HG03354 (cell line): ENCODE data around the gene LZIC.

Source experiments
- ATAC-seq: cut with Tn5 transposase; IDR thresholded peaks from one replicate; pipeline ENCODE4 v1.9.1; 2021; ENCODE audit warnings: mild to moderate bottlenecking; ENCODE audit not compliant: unreplicated experiment, poor library complexity, severe bottlenecking

The LZIC gene

DNA sequence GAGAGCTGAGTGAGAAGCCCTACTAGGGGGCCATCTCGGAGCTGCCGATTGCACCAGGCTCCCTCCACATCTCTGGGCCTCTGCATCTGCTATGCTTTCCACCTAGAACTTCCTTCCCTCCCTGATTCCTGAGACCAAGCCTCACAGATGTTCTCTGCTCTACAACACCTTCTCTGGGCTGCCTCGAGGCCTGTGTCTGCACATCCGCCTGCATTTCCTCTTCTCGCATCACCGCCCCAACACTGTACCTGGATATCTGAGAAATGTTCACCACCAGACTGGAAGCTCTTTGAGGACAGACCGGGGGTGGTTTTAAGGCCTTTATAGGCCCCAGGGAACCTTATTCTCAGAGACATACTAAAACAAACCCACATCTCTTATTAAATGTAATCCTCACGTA, 53.8 kb downstream of the LZIC start:
- ATAC-seq, result no peak

DNA sequence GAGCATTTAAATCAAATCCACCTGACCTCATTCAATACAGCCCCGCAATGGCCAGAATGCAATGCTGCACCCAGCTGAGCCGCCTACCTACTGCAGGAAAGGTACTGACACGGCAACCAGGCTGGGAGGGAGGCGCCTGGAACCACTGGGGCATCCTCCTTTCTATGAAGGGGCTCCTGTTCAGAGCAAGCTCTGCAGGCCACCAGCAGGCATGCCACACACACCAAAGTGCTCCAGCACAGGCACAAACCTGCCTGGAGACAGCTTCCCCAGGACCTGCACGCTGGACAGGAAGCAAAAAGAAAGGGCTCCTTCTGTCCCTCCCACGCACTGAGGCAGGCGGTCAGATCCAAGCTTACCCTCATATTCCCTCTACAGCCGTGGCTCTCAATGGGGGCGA, 54.3 kb downstream of the LZIC start:
- no peak for ATAC-seq

DNA sequence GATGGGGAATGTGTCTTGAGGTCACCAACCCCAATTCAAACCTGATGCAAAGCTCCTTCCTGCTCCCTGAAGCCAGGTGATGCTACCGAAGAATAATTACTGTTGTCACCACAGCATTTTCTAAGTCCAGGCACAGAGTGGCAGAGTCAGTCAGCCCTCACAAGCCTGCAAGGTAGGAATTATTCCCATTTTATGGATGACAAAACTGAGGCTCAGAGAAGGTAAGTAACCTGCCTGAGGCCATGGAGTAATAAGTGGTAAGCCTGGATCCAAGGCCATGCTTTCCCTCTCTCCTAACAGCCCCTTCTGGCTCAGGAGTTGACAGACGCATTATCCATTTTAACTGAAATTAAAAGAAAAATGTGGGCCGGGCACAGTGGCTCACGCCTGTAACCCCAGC, 56.1 kb downstream of the LZIC start:
- ATAC-seq, result no peak

DNA sequence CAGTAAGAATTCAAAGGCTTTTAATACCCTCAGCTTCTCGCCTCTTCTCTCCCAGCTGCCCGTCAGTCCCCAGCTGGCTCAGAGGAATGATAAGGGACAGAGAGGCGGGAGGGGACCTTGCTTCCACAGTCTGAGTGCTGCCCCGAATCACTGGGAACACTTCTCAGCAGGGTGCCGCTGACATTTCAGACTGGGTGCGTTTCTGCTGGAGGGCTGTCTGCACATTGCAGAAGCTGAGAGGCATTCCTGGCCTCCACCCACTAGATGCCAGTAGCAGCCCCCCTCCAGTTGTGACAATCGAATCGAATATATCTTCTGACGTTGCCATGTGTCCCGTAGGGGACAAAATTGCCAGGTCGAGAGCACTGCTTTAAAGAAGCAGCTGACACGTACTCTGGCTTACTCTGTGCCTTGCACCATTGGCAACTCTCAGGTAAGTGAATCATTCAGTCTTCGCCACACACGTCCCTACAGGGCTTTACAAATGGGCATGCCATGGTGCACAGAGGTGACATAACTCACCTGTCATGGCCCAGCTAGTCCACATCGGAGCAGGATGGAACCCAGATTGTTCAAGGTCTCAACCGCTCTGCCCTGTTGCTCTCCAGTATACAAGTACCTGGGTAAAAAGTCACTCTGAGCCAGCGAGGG, 57.0 kb downstream of the LZIC start:
- no peak for ATAC-seq

DNA sequence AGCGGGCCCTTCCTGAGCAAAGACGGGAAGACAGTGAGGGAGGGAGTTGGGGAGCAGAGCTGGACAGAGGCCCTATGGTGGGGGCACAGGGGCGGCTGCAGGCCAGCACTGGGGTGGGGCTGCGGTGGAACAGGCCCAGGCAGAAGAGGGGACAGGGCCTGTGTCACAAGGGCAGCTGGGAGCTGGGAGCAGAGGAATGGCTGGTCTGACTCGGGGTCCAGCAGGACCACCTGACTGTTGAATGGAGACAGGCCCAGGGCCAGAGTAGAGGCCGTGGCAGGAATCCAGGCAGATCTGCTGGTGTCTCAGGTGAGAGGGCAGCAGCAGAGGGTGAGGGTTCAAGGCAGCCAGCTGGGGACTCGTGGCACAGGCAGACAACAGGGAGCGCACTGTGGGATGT, 58.4 kb downstream of the LZIC start:
- ATAC-seq, result no peak

DNA sequence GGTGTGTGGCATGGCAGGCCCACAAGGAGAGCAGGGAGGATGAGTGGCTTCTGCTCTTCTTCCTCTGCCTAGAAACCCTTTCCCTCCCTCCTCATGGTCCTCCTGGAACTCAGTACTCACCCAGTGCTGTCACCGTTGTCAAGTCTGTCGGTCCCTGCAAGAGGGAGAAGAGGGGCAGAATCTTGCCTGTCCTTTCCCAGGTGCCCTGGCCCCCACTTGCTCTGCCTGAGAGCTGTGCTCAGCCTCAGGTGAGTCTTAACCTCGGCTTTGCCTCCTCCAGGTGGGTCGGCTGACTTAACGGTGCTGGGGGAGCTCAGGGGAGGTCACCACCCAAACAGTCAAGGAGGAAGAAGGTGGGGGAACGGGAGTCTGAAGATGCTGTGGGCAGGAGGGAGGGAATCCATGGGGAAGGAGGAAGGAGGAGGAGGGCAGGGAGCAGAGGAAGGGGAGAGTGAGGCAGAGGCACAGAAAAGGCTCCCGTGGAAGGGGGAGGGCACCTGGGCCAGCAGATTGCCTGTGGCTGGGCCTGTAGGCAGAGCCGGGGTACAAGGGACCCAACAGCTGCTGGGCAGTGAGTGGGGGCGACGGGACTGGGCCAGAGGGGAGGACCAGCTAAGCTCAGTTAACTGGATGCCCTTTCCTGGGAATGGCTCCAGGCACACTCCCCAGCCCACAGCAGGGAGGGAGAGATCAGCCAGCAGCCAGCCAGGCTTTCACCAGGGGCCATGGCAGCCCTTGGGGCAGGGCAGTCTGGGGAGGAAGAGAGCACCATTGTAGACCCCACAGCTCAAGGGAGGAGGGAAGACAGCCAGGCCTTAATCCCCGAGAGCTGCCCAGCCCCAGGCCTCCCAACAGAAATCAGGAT, 59.4 kb downstream of the LZIC start:
- ATAC-seq, result no peak

DNA sequence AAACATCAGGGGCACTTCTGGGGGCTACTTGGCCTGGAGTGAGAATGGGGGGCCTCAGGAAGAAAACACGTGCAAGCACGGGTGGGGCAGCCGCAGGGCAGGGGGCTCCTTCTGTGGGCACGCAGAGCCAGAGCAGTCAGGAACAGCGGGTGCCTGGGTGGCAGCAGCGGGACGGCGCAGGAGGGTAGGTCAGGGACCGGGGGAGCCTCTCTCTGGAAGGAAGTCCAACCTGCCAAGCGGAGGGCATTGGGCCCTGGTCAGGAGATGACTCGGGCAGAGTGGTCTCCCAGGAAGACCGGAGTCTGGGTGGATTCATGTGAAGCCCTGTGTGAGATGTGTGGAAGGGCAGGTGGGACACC, 60.3 kb downstream of the LZIC start:
- ATAC-seq, result no peak

DNA sequence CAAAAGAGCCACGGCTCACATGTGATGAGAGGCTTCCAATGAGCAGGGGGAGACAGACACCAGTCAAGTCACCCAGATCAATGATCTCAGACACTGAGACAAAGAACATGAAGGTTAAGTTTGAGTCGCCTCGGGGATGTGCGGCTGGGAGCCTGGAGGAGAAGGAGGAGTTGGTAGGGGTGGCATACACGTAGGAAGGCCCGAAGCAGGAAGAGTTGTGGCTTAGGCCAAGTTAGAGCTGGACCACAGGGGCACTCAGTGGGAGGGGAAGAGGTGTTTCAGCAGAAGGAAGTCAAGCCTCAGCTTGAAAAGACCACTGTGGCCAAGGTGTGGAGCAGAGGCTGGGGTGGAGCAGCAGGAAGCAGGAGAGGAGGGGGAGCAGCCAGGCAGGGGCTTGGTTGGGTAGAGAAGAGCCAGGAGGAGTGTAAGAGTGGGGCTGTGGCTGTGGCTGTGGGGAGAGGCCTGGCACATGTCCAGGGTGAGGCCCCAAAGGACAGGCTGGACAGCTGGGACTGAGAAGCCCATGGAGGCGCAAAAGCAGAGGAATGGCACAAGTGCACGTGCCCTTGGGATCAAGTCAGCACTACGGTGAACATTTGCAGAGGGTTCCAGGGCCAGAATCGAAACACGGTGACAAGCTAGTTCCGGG, 60.8 kb downstream of the LZIC start:
- no peak for ATAC-seq

DNA sequence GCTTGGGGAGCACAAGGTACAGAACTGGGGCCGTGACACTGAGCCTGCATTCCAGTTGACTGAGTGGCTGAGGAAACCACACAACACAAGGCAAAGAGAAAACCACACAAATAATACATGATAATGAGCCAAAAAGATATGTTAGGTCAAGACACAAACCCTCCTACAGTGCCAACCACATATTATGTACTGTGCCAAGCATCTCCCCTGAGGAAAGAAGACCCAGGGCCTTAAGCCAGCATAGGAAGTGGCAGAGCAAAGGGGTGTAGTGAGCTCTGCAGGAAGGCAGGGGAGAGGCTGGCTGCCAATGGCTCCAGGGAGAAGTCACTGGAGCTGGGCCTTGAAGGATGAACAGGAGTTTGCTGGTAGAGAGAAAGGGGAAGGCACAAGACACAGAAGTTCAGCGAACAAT, 61.3 kb downstream of the LZIC start:
- ATAC-seq, result no peak
